ENCODE data around the gene CCT3. TPM values are rescaled to one million over a fixed set of nuclear protein-coding genes. Genes with fewer than 3 reads are reported as not detected.

Gene CCT3
- total RNA-seq, result 100 to 1,000 TPM; 104 to 106 TPM

- Histone ChIP-seq H3K4me1 (ENCODE audit: control insufficient read depth in 1 of 2, low read depth in 2 of 2) (peaks cover 12 to 18% of the 10 kb centered on the region in 2 donors), H3K27me3 (replicated peaks; ENCODE audit: insufficient read depth) (no peaks in the 10 kb centered on the region)
- no peak for TF ChIP-seq CTCF (IDR thresholded peaks at IDR 0.05)
These were observed at the start of gene CCT3, which contains the start of gene TSACC for GRCh38 chr1:156338180-156338976. TSS of gene CCT3 (minus strand) at chr1:156338292. CDS start at chr1:156338184, 108 bp downstream. TSS of gene TSACC (plus strand) at chr1:156338526. CDS start at chr1:156339758, 1,232 bp downstream.

GRCh38 chr1:156387870-156388173 lies 49.7 kb upstream of the CCT3 start:
- no peaks in the 10 kb centered on the region for H3K9me3 ChIP-seq
- TF ChIP-seq CTCF (IDR thresholded peaks at IDR 0.05), result no peak
- no peaks in the 10 kb centered on the region for H3K27me3 ChIP-seq (replicated peaks; ENCODE audit: insufficient read depth)
- H3K27ac ChIP-seq, result no peak overlapping the region
- no peak for ATAC-seq (ENCODE audit: insufficient number of reproducible peaks, low FRiP score, low read depth)
- H3K36me3 ChIP-seq, result no peaks in the 10 kb centered on the region
- no peaks in the 10 kb centered on the region for H3K4me1 ChIP-seq (ENCODE audit: control insufficient read depth in 1 of 2, low read depth in 2 of 2)
- no peak for DNase-seq (ENCODE audit: low spot score)
- H3K4me3 ChIP-seq, result no peak overlapping the region

More at GRCh38 chr1:156338180-156338976, at the start of gene CCT3, which contains the start of gene TSACC:
- H3K4me3 ChIP-seq, result peak within 1 kb of the TSS; percentile 94
- H3K9me3 ChIP-seq, result no peaks in the 10 kb centered on the region
- peaks cover 5% of the 10 kb centered on the region for H3K36me3 ChIP-seq
- peak; percentile 99 for DNase-seq (ENCODE audit: low spot score)
- H3K27ac ChIP-seq, result peak within 1 kb of the TSS; percentile 61 to 68
- ATAC-seq (ENCODE audit: insufficient number of reproducible peaks, low FRiP score, low read depth), result peak; percentile 91

- no peak for ATAC-seq (ENCODE audit: insufficient number of reproducible peaks, low FRiP score, low read depth)
- no peak overlapping the region for H3K27ac ChIP-seq
- H3K9me3 ChIP-seq, result no peaks in the 10 kb centered on the region
- no peaks in the 10 kb centered on the region for H3K27me3 ChIP-seq (replicated peaks; ENCODE audit: insufficient read depth)
- DNase-seq (ENCODE audit: low spot score), result no peak
- TF ChIP-seq CTCF (IDR thresholded peaks at IDR 0.05), result no peak
- no peaks in the 10 kb centered on the region for H3K4me1 ChIP-seq (ENCODE audit: control insufficient read depth in 1 of 2, low read depth in 2 of 2)
- no peaks in the 10 kb centered on the region for H3K36me3 ChIP-seq
- no peak overlapping the region for H3K4me3 ChIP-seq
These were observed 49.1 kb upstream of the CCT3 start for GRCh38 chr1:156386949-156387869.

- no peak for TF ChIP-seq CTCF (IDR thresholded peaks at IDR 0.05)
- H3K9me3 ChIP-seq, result no peaks in the 10 kb centered on the region
- H3K27ac ChIP-seq, result no peak overlapping the region
- DNase-seq (ENCODE audit: low spot score), result no peak
- H3K27me3 ChIP-seq (replicated peaks; ENCODE audit: insufficient read depth), result no peaks in the 10 kb centered on the region
- H3K4me3 ChIP-seq, result no peak overlapping the region
- H3K4me1 ChIP-seq (ENCODE audit: control insufficient read depth in 1 of 2, low read depth in 2 of 2), result no peaks in the 10 kb centered on the region
- no peaks in the 10 kb centered on the region for H3K36me3 ChIP-seq
- no peak for ATAC-seq (ENCODE audit: insufficient number of reproducible peaks, low FRiP score, low read depth)
These were observed 48.2 kb upstream of the CCT3 start for GRCh38 chr1:156386134-156386901.
